Tibial artery (tissue), 4 donors: ENCODE results near the gene TTC8.

Source experiments
- DNase-seq, 2 donors: peaks; one replicate each; pipeline ENCODE4 v3.0.0-alpha.2; 2019
- H3K27ac ChIP-seq, 2 donors: fragments of 200-600 bp; sonication (generic) in 1 of 2; 1 replicate in 1 of 2; 2 replicates in 1 of 2; pipeline ENCODE4 v1.5.1; 2018 to 2019; ENCODE audit warnings: mild to moderate bottlenecking in 1 of 2
- H3K27me3 ChIP-seq, 2 donors: fragments of 200-600 bp; sonication (generic) in 1 of 2; one replicate each; pipeline versions ENCODE4 v1.5.1 to v1.6.0; 2016 to 2019
- H3K36me3 ChIP-seq, 3 donors: fragments of 200-600 bp; sonication (generic) in 2 of 3; one replicate each; pipeline ENCODE4 v1.5.1; 2016 to 2019; ENCODE audit warnings: mild to moderate bottlenecking in 2 of 3
- H3K4me1 ChIP-seq, 4 donors: fragments of 200-600 bp; sonication (generic) in 2 of 4; 1 replicate in 3 of 4; 2 replicates in 1 of 4; pipeline ENCODE4 v1.5.1; 2016 to 2019
- H3K4me3 ChIP-seq, 2 donors: fragments of 200-600 bp; sonication (generic) in 1 of 2; 1 replicate in 1 of 2; 2 replicates in 1 of 2; pipeline ENCODE4 v1.5.1; 2018 to 2019; ENCODE audit warnings: mild to moderate bottlenecking in 2 of 2
- H3K9me3 ChIP-seq, 3 donors: fragments of 200-600 bp; sonication (generic) in 1 of 3; one replicate each; pipeline ENCODE4 v1.5.1; 2016 to 2019
- CTCF ChIP-seq, 2 experiments: fragments of 200-600 bp in 1 of 2; fragments of 450-650 bp in 1 of 2; IDR thresholded peaks; one replicate each; pipeline ENCODE4 v1.5.1; 2017 to 2019; ENCODE audit warnings: antibody characterized with exemption in 2 of 2, mild to moderate bottlenecking in 1 of 2, moderate library complexity in 1 of 2
- intact Hi-C: fragments of 100-400 bp; cut with DNase I; formaldehyde crosslinking; loops from one replicate; pipeline ENCODE4 v1.15.0; 2023; ENCODE audit warnings: low total_unique reads

TTC8 gene

GRCh38 chr14:88919502-88919901, 95.1 kb downstream of the TTC8 start:
- Histone ChIP-seq H3K27ac (no peak overlapping the region), H3K27me3 (peaks cover 0 to 4% of the 10 kb centered on the region in 2 donors), H3K4me3 (no peak overlapping the region), H3K36me3 (no peaks in the 10 kb centered on the region), H3K4me1 (no peaks in the 10 kb centered on the region), H3K9me3 (peaks cover 0 to 10% (median 4%) of the 10 kb centered on the region in 3 donors)
- TF ChIP-seq CTCF (IDR thresholded peaks at IDR 0.05) = no peak
- DNase-seq = no peak
- intact Hi-C loops = no loop called here
